Measurements from ENCODE around the gene ALDH1A2.

DNA sequence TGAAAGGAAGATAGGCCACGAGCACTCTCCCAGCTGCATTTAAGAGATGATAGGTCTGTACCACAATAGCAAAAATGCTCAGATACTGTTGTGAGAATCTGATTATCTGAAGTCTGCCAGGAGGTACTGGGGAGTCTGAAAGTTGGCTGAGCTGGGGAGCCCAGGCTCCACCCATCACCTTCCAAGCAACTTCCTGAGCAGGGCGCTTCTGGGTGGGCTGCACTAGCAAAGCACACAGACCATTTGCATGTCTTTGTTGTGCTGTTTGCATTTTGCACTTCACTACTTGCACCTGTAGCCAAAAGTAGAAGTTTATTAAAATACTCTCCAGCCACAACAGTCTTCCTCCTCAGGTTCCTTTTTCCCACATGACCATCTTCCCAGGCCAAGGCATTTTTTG, 133.2 kb downstream of the ALDH1A2 start:
- TF ChIP-seq, protein P1, sequence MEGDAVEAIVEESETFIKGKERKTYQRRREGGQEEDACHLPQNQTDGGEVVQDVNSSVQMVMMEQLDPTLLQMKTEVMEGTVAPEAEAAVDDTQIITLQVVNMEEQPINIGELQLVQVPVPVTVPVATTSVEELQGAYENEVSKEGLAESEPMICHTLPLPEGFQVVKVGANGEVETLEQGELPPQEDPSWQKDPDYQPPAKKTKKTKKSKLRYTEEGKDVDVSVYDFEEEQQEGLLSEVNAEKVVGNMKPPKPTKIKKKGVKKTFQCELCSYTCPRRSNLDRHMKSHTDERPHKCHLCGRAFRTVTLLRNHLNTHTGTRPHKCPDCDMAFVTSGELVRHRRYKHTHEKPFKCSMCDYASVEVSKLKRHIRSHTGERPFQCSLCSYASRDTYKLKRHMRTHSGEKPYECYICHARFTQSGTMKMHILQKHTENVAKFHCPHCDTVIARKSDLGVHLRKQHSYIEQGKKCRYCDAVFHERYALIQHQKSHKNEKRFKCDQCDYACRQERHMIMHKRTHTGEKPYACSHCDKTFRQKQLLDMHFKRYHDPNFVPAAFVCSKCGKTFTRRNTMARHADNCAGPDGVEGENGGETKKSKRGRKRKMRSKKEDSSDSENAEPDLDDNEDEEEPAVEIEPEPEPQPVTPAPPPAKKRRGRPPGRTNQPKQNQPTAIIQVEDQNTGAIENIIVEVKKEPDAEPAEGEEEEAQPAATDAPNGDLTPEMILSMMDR (IDR thresholded peaks at IDR 0.05; ENCODE audit: insufficient read depth, low read length, poor library complexity, severe bottlenecking): no peak
- TF ChIP-seq EZH2phosphoT487 (conservative IDR thresholded peaks at IDR 0.05; ENCODE audit: low read length): no peak

All from SU-DHL-6 (cell line).